ENCODE data around the gene JPT1.
A peak's percentile ranks its signal among the peaks of the same experiment; 100 is the strongest.
"Not testable (repeated sequence)": the region's sequence is repeated elsewhere in the genome, so short reads cannot be mapped to it uniquely, and the experiment has no call there.

Gene JPT1

DNA sequence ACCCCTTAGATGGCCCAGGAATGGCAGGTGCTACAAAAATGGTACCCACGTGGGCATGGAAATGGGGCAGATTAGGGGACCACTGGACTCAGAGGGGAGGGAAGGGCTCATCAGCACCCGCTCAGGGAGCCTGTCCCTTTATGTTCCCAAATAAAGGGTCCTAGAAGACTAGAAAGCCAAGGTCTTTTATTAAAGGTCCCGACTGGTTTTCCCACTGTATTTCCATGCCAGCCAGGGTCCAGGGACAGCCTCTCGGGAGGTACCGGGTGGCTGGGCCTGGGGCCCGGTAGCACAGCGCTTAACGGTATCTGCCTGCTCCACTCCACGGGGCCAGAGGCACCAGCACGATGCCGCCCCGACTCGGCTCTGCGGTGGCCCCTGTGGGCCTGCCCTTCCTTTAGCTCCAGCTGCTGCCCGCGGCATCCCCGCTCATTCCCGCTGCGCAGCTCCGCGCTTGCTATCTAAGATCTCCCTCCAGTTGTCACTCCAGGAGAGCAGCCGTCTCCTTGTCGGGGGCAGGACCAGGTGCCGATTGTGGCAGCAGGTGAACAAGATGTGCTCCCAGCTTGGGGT, 24.2 kb downstream of the JPT1 start:
- DNase-seq (ENCODE audit: insufficient read length, low spot score): no peak
- FAIRE-seq: no peak
- TF ChIP-seq POLR2A (IDR thresholded peaks at IDR 0.05; ENCODE audit: low read depth, low read length): no peak

DNA sequence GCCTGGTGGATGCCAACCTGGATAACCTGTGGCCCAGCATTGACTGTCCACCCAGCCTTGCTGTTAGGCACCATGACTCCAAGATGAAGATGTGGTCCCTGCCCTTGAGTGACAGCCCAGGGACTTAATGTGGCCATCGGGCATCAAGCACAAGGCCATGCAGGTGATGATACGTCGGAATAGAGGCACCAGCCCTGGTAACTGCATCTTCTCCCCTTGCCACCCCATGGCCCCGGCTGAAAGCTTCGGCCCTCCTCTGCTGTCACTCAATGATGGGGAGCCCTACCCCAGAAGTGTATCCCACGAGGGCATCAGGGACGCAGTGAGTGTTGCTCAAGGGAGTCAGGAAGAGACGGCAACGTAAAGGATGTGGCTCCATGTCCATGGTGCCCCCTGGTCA, 24.7 kb downstream of the JPT1 start:
- no peak for TF ChIP-seq POLR2A (IDR thresholded peaks at IDR 0.05; ENCODE audit: low read depth, low read length)
- no peak for FAIRE-seq
- DNase-seq (ENCODE audit: insufficient read length, low spot score): no peak

DNA sequence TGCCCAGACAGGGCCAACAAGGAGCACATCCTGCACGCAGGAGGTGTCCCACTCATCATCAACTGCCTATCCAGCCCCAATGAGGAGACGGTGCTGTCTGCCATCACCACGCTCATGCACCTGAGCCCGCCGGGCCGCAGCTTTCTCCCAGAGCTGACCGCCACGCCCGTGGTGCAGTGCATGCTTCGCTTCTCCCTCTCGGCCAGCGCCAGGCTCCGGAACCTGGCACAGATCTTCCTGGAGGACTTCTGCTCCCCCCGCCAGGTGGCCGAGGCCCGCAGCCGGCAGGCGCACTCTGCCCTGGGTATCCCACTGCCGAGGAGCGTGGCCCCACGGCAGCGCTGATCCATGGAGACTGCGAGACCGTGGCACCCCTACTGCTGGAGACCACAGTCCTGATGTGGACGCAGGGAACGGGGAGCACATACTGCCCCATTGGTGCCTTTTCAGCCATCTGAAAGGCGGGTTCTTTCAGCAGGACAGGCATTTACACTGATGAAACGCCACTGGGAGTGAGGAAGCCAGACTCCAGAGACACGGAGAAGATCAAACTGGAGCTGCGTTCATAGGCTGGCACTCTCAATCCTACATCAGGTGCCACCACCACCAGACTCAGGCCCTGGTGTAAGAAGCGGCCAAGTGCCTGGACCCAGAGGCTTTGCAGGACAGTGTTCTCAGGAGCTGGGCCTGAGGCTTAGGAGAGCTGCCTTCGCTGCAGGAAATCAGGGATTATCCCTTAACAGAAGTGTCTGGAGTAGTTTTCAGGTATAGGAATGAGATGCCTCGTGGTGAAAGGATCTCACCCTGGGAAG, 25.4 kb downstream of the JPT1 start:
- DNase-seq (ENCODE audit: insufficient read length, low spot score) (no peak), FAIRE-seq (no peak)
- no peak for TF ChIP-seq POLR2A (IDR thresholded peaks at IDR 0.05; ENCODE audit: low read depth, low read length)

DNA sequence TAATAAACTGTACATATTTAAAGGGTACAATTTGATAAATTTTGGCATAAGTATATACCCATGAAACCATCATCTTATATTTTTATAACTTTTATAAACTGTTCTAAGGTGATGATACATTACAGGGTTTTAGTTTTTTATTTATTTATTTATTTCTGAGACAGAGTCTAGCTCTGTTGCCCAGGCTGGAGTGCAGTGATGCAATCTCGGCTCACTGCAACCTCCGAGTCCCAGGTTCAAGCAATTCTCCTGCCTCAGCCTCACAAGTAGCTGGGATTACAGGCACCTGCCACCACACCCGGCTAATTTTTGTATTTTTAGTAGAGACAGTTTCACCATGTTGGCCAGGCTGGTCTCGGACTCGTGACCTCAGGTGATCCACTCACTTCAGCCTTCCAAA, 26.4 kb downstream of the JPT1 start:
- DNase-seq (ENCODE audit: insufficient read length, low spot score); FAIRE-seq: not testable (repeated sequence)

DNA sequence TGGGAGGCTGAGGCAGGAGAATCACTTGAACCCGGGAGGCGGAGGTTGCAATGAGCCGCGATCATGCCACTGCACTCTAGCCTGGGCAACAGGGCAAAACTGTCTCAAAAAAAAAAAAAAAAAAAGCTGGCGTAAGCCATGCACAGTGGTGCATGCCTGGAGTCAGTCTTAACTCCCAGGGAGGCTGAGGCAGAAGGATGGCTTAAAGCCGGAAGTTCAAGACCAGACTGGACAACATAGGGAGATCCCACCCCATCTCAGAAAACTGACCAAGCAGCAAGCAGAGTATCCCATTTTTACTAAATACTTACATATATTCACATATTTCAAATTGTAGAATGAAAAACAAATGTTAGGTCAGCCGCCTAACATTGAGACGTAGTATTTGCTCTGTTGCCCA, 27.4 kb downstream of the JPT1 start:
- FAIRE-seq: no peak
- no peak for TF ChIP-seq POLR2A (IDR thresholded peaks at IDR 0.05; ENCODE audit: low read depth, low read length)
- DNase-seq (ENCODE audit: insufficient read length, low spot score): no peak

DNA sequence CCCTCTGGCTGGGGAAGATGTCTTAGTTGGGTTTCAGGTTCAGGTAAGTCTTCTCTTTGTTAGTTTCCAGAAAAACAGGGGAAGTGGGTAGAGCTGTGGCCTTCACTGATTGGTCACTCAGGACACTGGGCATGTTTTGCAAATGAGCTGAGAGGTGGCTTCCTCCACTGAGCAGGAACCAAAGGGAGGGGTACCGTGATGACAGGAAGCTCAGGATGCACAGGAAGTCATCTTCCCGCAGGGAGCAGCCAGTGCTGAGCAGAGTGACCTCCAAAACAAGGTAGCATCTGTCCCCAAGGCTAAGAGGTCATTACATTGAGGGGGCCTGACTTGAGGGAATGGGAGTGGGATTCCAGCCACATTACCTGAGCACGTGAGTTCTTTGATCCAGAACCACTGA, 28.3 kb downstream of the JPT1 start:
- no peak for TF ChIP-seq POLR2A (IDR thresholded peaks at IDR 0.05; ENCODE audit: low read depth, low read length)
- DNase-seq (ENCODE audit: insufficient read length, low spot score): no peak
- no peak for FAIRE-seq

DNA sequence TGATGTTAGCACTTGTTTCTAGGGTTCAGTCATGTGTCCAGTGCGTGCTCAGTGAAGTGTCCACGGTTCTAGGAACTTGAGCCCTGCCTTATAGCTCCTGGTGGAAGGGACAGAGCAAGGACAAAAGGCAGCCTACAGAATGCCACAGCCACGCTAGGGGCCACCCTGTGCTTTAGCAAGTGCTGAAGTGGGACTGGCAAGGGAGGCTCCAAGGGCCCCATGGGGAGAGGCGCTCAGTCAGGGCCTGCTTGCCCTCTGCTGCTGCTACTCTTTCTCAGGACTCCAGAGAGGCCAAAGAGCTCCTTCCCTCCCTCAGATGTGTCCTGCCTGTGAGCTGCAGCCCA, 29.5 kb downstream of the JPT1 start:
- FAIRE-seq (no peak), DNase-seq (ENCODE audit: insufficient read length, low spot score) (no peak)
- no peak for TF ChIP-seq POLR2A (IDR thresholded peaks at IDR 0.05; ENCODE audit: low read depth, low read length)

DNA sequence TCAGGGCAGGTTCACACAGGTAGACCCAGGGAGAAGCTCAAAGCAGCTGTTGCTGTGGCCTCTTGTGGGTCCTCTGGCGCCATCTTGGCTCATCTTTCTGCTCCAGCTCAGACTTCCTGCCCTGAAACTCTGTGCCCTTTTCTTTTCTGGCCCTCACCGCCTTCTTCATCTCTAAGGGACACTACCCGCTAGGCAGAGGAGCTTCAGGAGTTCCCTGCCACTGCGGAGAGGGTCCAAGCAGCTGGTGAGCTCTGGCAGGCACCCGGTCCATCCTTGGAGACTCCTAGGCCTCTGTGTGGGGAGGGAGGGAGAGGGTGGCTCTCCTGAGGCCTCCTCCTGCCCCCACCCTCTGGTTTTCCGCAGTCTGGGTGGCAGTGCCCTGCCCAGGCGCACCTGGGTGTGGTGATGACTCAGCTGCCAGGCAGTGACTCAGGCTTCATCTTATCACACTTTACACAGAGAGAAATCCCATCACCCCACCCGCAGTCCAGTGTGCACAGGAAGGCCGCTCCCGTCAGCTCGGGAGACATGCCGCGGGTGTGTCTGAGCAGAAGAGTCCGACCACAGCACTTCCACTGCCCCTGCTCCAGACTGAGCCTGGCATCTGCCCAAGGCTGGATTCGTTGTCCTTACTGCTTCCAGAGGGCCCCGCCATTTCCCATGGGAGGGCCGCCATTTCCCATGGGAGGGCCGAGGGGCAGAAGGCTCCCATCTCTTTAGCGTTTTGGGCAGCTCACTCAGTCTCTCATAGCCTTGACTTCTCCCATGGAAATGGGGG, 30.1 kb downstream of the JPT1 start:
- FAIRE-seq (peak; percentile 76), DNase-seq (ENCODE audit: insufficient read length, low spot score) (peak; percentile 98)
- peak; percentile 52 for TF ChIP-seq POLR2A (IDR thresholded peaks at IDR 0.05; ENCODE audit: low read depth, low read length)

DNA sequence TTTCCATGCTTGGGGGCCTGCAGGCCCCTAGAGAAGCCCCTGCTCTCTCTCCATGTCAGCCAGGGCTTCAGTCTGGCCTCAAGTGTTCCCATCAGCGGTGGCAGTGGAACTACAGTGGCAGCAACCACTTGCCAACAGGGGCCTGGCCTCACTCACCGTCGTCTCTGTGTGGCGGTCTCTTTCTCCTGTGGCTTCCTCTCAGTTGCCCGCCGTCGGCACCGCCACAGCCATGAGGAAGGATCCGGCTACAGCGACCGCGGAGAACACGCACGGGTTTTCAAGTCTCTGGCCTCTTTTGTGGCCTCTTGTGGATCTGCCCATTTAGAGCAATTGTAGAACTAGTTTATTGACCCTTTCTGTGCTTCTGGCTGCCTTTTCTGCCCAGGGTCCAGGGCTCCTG, 36.0 kb downstream of the JPT1 start:
- FAIRE-seq: no peak
- no peak for TF ChIP-seq POLR2A (IDR thresholded peaks at IDR 0.05; ENCODE audit: low read depth, low read length)
- no peak for DNase-seq (ENCODE audit: insufficient read length, low spot score)

DNA sequence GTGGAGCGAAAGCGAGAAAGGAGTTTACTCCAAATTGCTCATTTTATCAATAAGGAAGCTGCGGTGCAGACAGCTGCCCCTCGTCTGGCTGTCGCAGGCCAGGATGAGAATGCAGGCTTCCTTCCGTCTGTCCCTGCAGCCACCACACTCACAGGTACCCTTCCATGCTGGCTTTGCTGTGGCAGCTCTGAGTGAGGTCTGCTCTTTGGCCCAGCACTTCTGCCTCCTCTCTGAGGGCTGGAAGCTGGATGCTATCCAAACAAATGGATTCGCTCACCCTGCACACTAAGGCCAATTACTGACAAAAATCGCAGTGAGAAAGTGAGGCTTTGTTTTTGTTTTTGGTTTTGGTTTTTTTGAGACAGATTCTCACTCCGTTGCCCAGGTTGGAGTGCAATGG, 37.6 kb downstream of the JPT1 start:
- FAIRE-seq (no peak), DNase-seq (ENCODE audit: insufficient read length, low spot score) (no peak)
- no peak for TF ChIP-seq POLR2A (IDR thresholded peaks at IDR 0.05; ENCODE audit: low read depth, low read length)

DNA sequence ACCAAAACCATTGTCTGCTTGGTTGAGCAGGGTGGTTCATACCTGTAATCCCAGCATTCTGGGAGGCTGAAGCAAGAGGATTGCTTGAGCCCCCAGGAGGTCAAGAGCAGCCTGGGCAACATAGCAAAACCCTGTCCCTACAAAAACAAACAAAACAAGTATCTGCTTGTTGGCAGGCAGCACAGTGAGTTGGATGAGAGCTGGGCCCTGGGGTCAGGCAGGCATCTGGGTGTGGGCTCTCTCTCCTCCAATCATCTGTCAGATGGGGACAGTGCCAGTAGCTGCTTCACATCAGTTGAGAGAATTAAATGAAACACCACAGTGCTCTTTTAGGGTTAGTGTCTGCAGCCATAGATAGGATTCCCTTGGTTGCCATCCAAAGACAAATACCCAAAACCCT, 38.8 kb downstream of the JPT1 start:
- FAIRE-seq (no peak), DNase-seq (ENCODE audit: insufficient read length, low spot score) (no peak)
- TF ChIP-seq POLR2A (IDR thresholded peaks at IDR 0.05; ENCODE audit: low read depth, low read length): no peak

DNA sequence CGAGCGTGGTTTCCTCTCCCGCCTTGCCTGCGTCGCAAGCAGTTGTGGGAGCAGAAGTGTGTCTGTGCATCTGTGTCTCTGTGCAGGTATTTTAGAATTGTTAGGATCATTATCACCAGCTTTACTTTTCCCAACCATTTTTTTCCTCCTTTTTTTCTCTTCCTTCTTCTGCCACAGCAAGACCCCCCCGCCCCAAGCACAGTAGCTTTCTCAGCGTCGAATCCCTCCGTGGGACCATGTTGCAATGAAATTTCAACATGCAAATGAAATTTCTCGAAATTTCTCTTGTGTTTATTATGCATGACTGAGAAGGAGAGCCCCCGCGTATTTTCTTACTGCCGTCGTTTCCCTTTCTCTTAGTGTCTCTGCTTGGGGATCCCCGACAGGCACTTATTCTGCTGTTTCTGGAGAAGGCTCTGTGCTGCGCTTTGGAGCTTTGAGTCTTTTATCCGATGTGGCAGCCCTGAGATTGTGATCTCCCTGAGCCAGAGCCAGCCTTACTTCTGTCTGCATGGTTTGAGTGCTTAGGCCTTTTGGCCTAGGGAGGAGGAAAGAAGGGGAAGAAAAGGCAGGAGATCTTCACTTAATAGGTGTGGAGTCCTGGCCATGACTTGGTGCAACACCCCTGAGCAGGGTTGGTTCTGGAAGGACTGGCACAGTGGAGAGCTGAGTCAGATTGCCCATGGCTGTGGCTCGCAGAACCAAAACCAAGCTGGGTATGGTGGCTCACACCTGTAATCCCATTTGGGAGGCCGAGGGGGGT, 39.6 kb downstream of the JPT1 start:
- DNase-seq (ENCODE audit: insufficient read length, low spot score) (no peak), FAIRE-seq (no peak)
- no peak for TF ChIP-seq POLR2A (IDR thresholded peaks at IDR 0.05; ENCODE audit: low read depth, low read length)

DNA sequence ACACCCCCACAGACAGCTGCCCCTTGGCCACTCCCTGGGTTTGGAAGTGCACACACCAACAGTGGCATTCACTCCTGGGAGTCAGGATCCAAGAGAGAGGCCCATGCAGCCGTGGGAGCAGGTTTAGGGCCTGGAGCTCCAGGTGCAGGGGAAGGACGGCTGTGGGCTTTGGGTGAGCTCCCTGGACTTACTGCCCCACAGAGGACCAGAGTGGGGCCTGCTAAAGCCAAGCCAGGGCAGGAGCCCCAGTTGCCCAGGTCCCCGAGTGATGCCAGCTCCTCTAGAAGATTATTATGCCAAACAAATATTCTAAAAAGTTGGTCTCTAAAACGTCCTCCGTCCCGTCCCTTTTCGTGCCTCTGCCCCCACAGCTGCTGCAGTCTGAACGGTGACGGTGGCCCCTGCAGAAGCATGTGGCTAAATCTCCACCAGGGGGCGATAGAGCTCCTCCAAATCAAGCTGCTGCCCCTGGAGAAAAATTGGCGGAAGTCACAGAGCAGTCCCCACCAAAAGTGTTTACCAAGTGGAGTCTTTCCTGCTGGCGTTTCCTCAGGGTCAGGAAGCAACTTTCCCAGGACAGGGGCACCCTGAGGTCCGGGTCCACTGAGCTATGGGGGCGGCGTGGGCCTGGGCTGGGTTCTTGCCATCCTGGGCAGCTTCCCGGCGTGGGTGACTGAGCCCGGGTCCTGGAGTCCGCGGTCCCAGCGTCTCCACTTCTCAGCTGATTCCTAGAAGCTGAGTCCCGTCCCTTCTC, 40.3 kb downstream of the JPT1 start:
- no peak for TF ChIP-seq POLR2A (IDR thresholded peaks at IDR 0.05; ENCODE audit: low read depth, low read length)
- FAIRE-seq (peak; percentile 11), DNase-seq (ENCODE audit: insufficient read length, low spot score) (peak; percentile 80)

Data from H54 (cell line).